Smooth muscle cell (in vitro differentiated cells): ENCODE measurements around the gene FAM53C. TPM values are rescaled to one million over a fixed set of nuclear protein-coding genes. Genes with fewer than 3 reads are reported as not detected.

Experiments
- DNase-seq: peaks from one replicate; lab custom pipeline; 2025; ENCODE audit not compliant: unreplicated experiment; lab: John Stamatoyannopoulos, UW
- H2AFZ ChIP-seq: fragments of 200-600 bp; sonication (generic); 2 replicates; pipeline ENCODE4 v1.6.0; 2016; ENCODE audit warnings: antibody characterized with exemption, low read depth, mild to moderate bottlenecking
- H3F3A ChIP-seq: fragments of 200-600 bp; sonication (generic); 2 replicates; pipeline ENCODE4 v1.6.0; 2017; ENCODE audit warnings: antibody characterized with exemption, low read depth
- H3K27ac ChIP-seq: fragments of 200-600 bp; sonication (generic); 2 replicates; pipeline ENCODE4 v1.5.1; 2016; ENCODE audit warnings: low read depth, mild to moderate bottlenecking
- H3K27me3 ChIP-seq: fragments of 200-600 bp; sonication (generic); 2 replicates; pipeline ENCODE4 v1.6.1; 2016; ENCODE audit warnings: low read depth, mild to moderate bottlenecking
- H3K36me3 ChIP-seq: fragments of 200-600 bp; sonication (generic); 2 replicates; pipeline ENCODE4 v1.5.1; 2016; ENCODE audit warnings: low read depth
- H3K4me1 ChIP-seq: fragments of 200-600 bp; sonication (generic); 2 replicates; pipeline ENCODE4 v1.5.1; 2016; ENCODE audit warnings: low read depth
- H3K4me2 ChIP-seq: fragments of 200-600 bp; sonication (generic); 2 replicates; pipeline ENCODE4 v1.6.0; 2016; ENCODE audit warnings: mild to moderate bottlenecking
- H3K4me3 ChIP-seq: fragments of 200-600 bp; sonication (generic); 2 replicates; pipeline ENCODE4 v1.5.1; 2016; ENCODE audit warnings: mild to moderate bottlenecking
- H3K79me2 ChIP-seq: fragments of 200-600 bp; sonication (generic); 2 replicates; pipeline ENCODE4 v1.6.0; 2016; ENCODE audit warnings: low read depth, mild to moderate bottlenecking
- H3K9ac ChIP-seq: fragments of 200-600 bp; sonication (generic); 2 replicates; pipeline ENCODE4 v1.6.0; 2016; ENCODE audit warnings: low read depth
- H3K9me3 ChIP-seq: fragments of 200-600 bp; sonication (generic); replicated peaks from 2 replicates; pipeline ENCODE4 v1.5.1; 2016; ENCODE audit warnings: low read depth
- H4K20me1 ChIP-seq: fragments of 200-600 bp; sonication (generic); 2 replicates; pipeline ENCODE4 v1.6.0; 2016; ENCODE audit warnings: low read depth
- CTCF ChIP-seq: fragments of 200-600 bp; sonication (generic); IDR thresholded peaks from 2 replicates; pipeline ENCODE4 v1.5.1; 2017; ENCODE audit warnings: borderline replicate concordance, mild to moderate bottlenecking, antibody characterized with exemption; ENCODE audit not compliant: insufficient read depth, poor library complexity, severe bottlenecking
- WGBS: methylation state at CpG from one replicate; pipeline ENCODE4 v1.1.7; 2016; ENCODE audit warnings: low lambda C conversion rate; 5-methylcytosine and 5-hydroxymethylcytosine counted together
- polyA plus RNA-seq: library from polyadenylated mRNA; unstranded; fragments of >200 nt; fragmentation: Nextera tagmentation; extraction: Ambion mirVana; gene quantifications from 2 replicates; pipeline ENCODE4 v1.2.1, GENCODE V29; 2016
- total RNA-seq: library from RNA; depleted of rRNA; stranded (reverse); fragments of >200 nt; gene quantifications from 2 replicates; pipeline ENCODE4 v1.2.3, GENCODE V29; 2014

FAM53C gene
- total and polyA plus RNA-seq, 2 experiments from 2014 or later, result 34.8 to 45.1 TPM

- TF ChIP-seq CTCF, result peak; percentile 37
- H3K9ac ChIP-seq, result peak overlapping the region; percentile 90
- peak overlapping the region; percentile 8 for H2AFZ ChIP-seq
- H3K79me2 ChIP-seq, result peaks cover 44% of the 10 kb centered on the region
- peak overlapping the region; percentile 87 for H3K4me2 ChIP-seq
- WGBS, result under 1% methylated on average over 21 of the region's 88 CpGs
- peak; percentile 58 for DNase-seq
- peak overlapping the region; percentile 83 for H3K27ac ChIP-seq
- H3K4me3 ChIP-seq, result peak overlapping the region; percentile 96
- peaks cover 54% of the 10 kb centered on the region for H4K20me1 ChIP-seq
- no peaks in the 10 kb centered on the region for H3K36me3 ChIP-seq
- no peaks in the 10 kb centered on the region for H3K27me3 ChIP-seq
- H3K9me3 ChIP-seq, result no peaks in the 10 kb centered on the region
- peaks cover 51% of the 10 kb centered on the region for H3F3A ChIP-seq
- peaks cover 18% of the 10 kb centered on the region for H3K4me1 ChIP-seq
Observed at GRCh38 chr5:138352722-138353559, 14.9 kb downstream of the FAM53C start.

GRCh38 chr5:138353560-138354080, 15.6 kb downstream of the FAM53C start:
- peak overlapping the region; percentile 90 for H3K9ac ChIP-seq
- peak overlapping the region; percentile 96 for H3K4me3 ChIP-seq
- DNase-seq, result no peak
- 6% methylated on average over 11 of the region's 11 CpGs for WGBS
- peak overlapping the region; percentile 83 for H3K27ac ChIP-seq
- H3K4me2 ChIP-seq, result peak overlapping the region; percentile 87
- peaks cover 18% of the 10 kb centered on the region for H3K4me1 ChIP-seq
- TF ChIP-seq CTCF, result no peak
- H3K79me2 ChIP-seq, result peaks cover 51% of the 10 kb centered on the region
- peaks cover 47% of the 10 kb centered on the region for H3F3A ChIP-seq
- H3K36me3 ChIP-seq, result no peaks in the 10 kb centered on the region
- peak overlapping the region; percentile 8 for H2AFZ ChIP-seq
- peaks cover 53% of the 10 kb centered on the region for H4K20me1 ChIP-seq
- no peaks in the 10 kb centered on the region for H3K27me3 ChIP-seq
- no peaks in the 10 kb centered on the region for H3K9me3 ChIP-seq

- peak overlapping the region; percentile 96 for H3K4me3 ChIP-seq
- H3K9me3 ChIP-seq, result no peaks in the 10 kb centered on the region
- H3K27ac ChIP-seq, result peak overlapping the region; percentile 83
- WGBS, result 29% methylated on average over 5 of the region's 5 CpGs
- no peak overlapping the region for H2AFZ ChIP-seq
- DNase-seq, result no peak
- peaks cover 59% of the 10 kb centered on the region for H3K79me2 ChIP-seq
- no peaks in the 10 kb centered on the region for H3K27me3 ChIP-seq
- peaks cover 18% of the 10 kb centered on the region for H3K4me1 ChIP-seq
- no peaks in the 10 kb centered on the region for H3K36me3 ChIP-seq
- no peak for TF ChIP-seq CTCF
- peaks cover 40% of the 10 kb centered on the region for H3F3A ChIP-seq
- peak overlapping the region; percentile 87 for H3K4me2 ChIP-seq
- peak overlapping the region; percentile 90 for H3K9ac ChIP-seq
- H4K20me1 ChIP-seq, result peaks cover 55% of the 10 kb centered on the region
Observed at GRCh38 chr5:138354387-138354786, 16.3 kb downstream of the FAM53C start.
